Measurements from ENCODE around the gene TKT.

- TF ChIP-seq POLR2A (IDR thresholded peaks at IDR 0.05; ENCODE audit: extremely low read depth, insufficient read length) (no peak), MAX (IDR thresholded peaks at IDR 0.05; ENCODE audit: low read depth, low read length) (no peak), MYC (IDR thresholded peaks at IDR 0.05; ENCODE audit: low read depth, low read length) (no peak)
- TF ChIP-seq, protein P1, sequence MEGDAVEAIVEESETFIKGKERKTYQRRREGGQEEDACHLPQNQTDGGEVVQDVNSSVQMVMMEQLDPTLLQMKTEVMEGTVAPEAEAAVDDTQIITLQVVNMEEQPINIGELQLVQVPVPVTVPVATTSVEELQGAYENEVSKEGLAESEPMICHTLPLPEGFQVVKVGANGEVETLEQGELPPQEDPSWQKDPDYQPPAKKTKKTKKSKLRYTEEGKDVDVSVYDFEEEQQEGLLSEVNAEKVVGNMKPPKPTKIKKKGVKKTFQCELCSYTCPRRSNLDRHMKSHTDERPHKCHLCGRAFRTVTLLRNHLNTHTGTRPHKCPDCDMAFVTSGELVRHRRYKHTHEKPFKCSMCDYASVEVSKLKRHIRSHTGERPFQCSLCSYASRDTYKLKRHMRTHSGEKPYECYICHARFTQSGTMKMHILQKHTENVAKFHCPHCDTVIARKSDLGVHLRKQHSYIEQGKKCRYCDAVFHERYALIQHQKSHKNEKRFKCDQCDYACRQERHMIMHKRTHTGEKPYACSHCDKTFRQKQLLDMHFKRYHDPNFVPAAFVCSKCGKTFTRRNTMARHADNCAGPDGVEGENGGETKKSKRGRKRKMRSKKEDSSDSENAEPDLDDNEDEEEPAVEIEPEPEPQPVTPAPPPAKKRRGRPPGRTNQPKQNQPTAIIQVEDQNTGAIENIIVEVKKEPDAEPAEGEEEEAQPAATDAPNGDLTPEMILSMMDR (IDR thresholded peaks at IDR 0.05; ENCODE audit: low read depth, low read length), result no peak
These were observed 67.1 kb downstream of the TKT start for GRCh38 chr3:53188720-53189119.
